Esophagus (tissue), 2 donors: Measurements from ENCODE around the gene CRACR2B. TPM values are rescaled to one million over a fixed set of nuclear protein-coding genes. Genes with fewer than 3 reads are reported as not detected.

ENCODE experiments used
- H3K27ac ChIP-seq, 2 donors: one replicate each; pipeline ENCODE4 v1.5.1; 2013; ENCODE audit warnings: low read depth in 2 of 2, mild to moderate bottlenecking in 2 of 2, inconsistent platforms in 1 of 2, low read length in 1 of 2, moderate library complexity in 1 of 2
- H3K27me3 ChIP-seq, 2 donors: one replicate each; pipeline ENCODE4 v1.6.1; 2013; ENCODE audit warnings: low read length in 2 of 2, control low read depth in 1 of 2, mild to moderate bottlenecking in 1 of 2; ENCODE audit not compliant: insufficient read depth in 2 of 2, control insufficient read depth in 1 of 2
- H3K36me3 ChIP-seq, 2 donors: one replicate each; pipeline ENCODE4 v1.6.1; 2013; ENCODE audit warnings: low read length in 1 of 2; ENCODE audit not compliant: control insufficient read depth in 2 of 2, insufficient read depth in 2 of 2
- H3K4me1 ChIP-seq, 2 donors: one replicate each; pipeline ENCODE4 v1.6.1; 2013; ENCODE audit warnings: low read length in 1 of 2; ENCODE audit not compliant: control insufficient read depth in 2 of 2, insufficient read depth in 2 of 2
- H3K4me3 ChIP-seq, 2 donors: one replicate each; pipeline ENCODE4 v1.5.1; 2013; ENCODE audit warnings: low read length in 2 of 2, mild to moderate bottlenecking in 2 of 2, low read depth in 1 of 2, moderate library complexity in 1 of 2
- H3K9me3 ChIP-seq, 2 donors: one replicate each; pipeline ENCODE4 v1.6.1; 2013; ENCODE audit warnings: mild to moderate bottlenecking in 2 of 2, low read depth in 1 of 2, low read length in 1 of 2, moderate library complexity in 1 of 2; ENCODE audit not compliant: control insufficient read depth in 2 of 2, insufficient read depth in 1 of 2
- WGBS, 2 donors: extraction: QIAGEN DNeasy Blood & Tissue Kit; methylation state at CpG; one replicate each; pipeline ENCODE4 v1.1.7; 2013; 5-methylcytosine and 5-hydroxymethylcytosine counted together
- polyA plus RNA-seq, 2 donors: library from polyadenylated mRNA; stranded (reverse); fragments of 200-250 nt; gene quantifications; one replicate each; pipeline ENCODE4 v1.2.3, GENCODE V29; 2013
- donor health status: healthy with polysubstance abuse.
- donor health status: Bipolar disorder and iron deficiency.

The CRACR2B gene
- polyA plus RNA-seq, 2 donors = 3.2 to 5.3 TPM

DNA sequence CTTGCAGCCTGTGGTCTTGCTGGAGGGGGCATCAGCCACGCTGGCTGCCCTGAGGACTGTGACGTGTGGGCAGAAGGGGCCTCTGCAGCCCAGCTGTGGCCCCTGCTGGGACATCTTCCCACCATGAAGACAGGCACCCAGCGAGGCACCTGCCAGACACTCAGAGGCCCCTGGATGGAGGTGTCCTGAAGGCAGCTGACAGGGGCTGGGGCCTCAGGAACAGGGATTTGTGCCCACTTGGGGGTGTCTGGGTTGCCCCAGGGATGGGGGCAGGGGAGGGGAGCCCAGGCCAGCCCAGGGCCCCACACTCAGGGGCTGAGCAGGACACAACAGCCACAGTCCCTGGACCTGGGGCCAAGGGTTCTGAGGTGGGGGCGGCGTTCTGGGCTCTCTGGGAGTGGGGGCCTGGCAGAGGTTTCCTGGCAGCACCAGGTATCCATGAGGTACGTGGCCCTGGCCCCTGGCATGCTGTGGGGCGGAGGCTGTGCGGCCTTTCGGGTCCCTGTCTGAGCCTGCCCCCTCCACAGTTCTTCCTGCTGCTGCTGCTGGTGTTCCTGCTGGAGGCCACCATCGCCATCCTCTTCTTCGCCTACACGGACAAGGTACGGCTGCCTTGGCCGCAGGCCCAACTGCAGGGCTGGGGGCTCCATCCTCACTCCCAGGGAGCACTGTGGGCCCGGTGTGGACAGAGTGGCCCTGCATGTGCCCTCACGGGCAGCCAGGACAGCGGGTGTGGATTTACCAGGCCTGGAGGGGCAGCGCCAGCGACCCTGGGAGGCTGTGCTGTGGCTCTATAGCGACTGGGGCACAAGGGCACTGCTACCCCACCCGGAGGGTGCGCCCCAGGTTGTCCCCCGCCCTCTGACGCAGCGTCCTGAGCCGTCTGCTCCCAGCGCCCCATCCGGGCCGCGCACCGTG is 36.5 kb downstream of the CRACR2B start:
- 80 to 86% methylated on average over 27 to 31 of the region's 31 CpGs for WGBS, 2 donors
- Histone ChIP-seq H3K4me1 (peaks cover 10 to 13% of the 10 kb centered on the region in 2 donors), H3K9me3 (no peaks in the 10 kb centered on the region), H3K4me3 (no peak overlapping the region), H3K36me3 (peaks cover 0 to 10% of the 10 kb centered on the region in 2 donors), H3K27me3 (no peaks in the 10 kb centered on the region), H3K27ac (no peak overlapping the region)

DNA sequence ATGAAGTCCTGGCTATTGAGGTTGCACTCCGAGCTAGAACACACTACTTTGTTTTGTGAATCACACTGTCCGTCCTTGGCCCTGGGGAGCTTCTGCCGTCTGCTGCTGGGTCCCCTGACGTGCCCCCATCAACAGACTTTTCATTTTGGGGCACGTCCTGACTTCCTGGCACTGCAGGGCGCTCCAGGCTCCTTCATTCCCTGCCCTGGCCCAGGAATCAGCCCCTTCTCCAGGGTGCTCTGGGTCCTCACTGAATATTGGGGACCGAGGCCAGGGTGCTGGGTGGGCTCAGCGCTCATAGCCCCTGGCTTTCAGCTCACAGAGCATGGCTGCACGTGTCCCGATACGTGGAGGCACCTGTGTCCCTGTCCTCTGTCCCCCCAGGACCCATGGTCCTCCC is 37.2 kb downstream of the CRACR2B start:
- Histone ChIP-seq H3K27me3 (no peaks in the 10 kb centered on the region), H3K4me1 (peaks cover 3 to 8% of the 10 kb centered on the region in 2 donors), H3K9me3 (no peaks in the 10 kb centered on the region), H3K27ac (no peak overlapping the region), H3K36me3 (peaks cover 0 to 12% of the 10 kb centered on the region in 2 donors), H3K4me3 (no peak overlapping the region)
- WGBS, 2 donors = 83 to 86% methylated on average over 10 of the region's 11 CpGs

DNA sequence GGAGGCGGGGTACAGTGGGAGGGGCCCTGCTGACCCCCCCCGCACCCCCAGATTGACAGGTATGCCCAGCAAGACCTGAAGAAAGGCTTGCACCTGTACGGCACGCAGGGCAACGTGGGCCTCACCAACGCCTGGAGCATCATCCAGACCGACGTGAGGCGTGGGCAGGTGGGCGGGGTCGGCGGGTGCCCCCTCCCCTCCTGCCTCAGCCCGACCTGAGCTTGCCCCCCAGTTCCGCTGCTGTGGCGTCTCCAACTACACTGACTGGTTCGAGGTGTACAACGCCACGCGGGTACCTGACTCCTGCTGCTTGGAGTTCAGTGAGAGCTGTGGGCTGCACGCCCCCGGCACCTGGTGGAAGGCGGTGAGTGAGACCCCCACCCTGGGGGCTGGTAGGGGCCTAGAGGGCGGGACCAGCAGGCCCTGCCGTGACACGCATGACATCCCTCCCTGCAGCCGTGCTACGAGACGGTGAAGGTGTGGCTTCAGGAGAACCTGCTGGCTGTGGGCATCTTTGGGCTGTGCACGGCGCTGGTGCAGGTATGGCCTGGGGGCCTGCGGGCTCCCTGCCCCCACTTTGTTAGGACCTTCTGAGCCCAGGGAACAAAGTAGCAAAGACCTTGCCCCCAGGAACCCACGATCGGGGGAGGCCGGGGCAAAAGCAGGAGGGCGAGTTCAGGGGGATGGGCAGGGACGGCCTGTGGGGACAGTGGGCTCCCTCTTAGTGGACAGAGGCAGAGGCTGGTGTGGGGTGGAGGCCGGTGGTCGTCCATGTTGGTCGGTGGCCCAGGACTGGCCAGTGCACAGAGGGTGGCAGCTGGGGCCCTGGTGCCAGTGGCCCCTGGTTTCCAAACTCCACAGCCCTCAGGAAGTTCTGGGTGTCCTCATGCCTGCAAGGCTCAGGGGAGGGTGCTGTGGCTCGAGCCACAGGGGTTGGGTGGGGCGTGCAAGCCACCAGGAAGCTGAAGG is 38.0 kb downstream of the CRACR2B start:
- Histone ChIP-seq H3K9me3 (no peaks in the 10 kb centered on the region), H3K4me3 (no peak overlapping the region), H3K36me3 (peaks cover 0 to 16% of the 10 kb centered on the region in 2 donors), H3K27ac (no peak overlapping the region), H3K4me1 (peaks cover 0 to 3% of the 10 kb centered on the region in 2 donors), H3K27me3 (no peaks in the 10 kb centered on the region)
- WGBS, 2 donors = 67 to 70% methylated on average over 41 of the region's 41 CpGs

DNA sequence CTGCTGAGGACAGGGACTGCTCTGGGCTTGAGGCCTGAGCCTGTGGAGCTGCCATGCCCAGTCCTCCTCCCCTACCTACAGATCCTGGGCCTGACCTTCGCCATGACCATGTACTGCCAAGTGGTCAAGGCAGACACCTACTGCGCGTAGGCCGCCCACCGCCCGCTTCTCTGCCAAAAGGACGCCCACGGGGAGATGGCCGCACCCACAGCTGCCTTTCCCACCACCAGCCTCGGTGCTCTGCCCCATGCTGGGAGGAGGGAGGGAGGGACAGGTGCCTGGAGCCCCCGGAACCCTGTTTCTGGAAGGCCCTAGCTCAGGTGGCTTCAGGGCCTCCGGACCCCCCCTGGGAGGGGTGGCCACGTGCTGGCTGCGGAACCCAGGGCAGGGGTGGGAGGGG is 38.8 kb downstream of the CRACR2B start:
- no peak overlapping the region for H3K4me3 ChIP-seq
- no peak overlapping the region for H3K27ac ChIP-seq
- peaks cover 0 to 3% of the 10 kb centered on the region in 2 donors for H3K4me1 ChIP-seq
- peaks cover 0 to 16% of the 10 kb centered on the region in 2 donors for H3K36me3 ChIP-seq
- 78 to 85% methylated on average over 14 of the region's 14 CpGs for WGBS, 2 donors
- no peaks in the 10 kb centered on the region for H3K27me3 ChIP-seq
- no peaks in the 10 kb centered on the region for H3K9me3 ChIP-seq

DNA sequence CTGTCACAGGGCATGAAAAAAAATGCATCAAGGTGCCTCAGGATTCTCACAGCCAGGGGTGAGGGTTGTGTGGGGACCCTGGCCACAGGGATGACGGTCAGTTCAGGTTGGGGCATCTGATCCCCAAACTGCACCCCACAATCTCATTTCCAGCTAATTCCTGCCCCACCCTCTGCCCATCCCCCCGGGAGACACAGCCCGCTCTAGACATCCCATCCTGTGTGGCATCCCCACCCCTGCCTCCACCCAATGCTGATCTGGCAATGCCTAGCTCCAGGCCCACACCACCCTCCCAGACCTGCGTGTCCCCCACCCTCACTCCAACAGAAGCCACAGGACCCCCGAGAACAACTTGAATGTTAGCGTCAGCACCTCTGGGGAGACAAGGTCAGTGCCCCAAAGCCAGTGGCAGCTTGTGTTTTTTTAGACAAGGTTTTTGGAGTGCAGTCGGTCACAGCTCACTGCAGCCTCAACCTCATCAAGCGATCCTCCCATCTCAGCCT is 40.2 kb downstream of the CRACR2B start:
- H3K36me3 ChIP-seq = peaks cover 0 to 16% of the 10 kb centered on the region in 2 donors
- WGBS, 2 donors = 80 to 85% methylated on average over 8 of the region's 8 CpGs

DNA sequence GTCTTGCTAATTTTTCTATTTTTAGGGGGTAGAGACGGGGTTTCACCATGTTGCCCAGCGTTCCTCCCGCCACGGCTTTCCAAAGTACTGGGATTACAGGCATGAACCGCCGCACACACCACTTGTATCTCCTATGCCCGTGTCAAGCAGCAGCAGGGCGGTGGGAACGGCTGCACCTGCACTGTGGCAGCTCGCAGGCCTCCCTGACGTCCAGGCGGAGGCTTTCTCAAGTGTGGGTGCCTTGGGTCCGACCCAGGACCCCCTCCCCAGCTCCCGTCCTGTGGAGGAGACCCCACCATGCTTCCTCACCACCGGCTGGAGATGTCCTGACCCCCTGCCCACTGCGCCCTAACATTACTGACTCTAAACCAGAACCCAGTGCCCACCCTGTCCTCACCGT is 40.7 kb downstream of the CRACR2B start:
- Histone ChIP-seq H3K4me1 (peaks cover 0 to 2% of the 10 kb centered on the region in 2 donors), H3K27ac (no peak overlapping the region), H3K36me3 (peaks cover 0 to 16% of the 10 kb centered on the region in 2 donors), H3K9me3 (no peaks in the 10 kb centered on the region), H3K27me3 (no peaks in the 10 kb centered on the region), H3K4me3 (no peak overlapping the region)
- WGBS, 2 donors = 86 to 90% methylated on average over 17 of the region's 17 CpGs

More for the DNA sequence above, 40.2 kb downstream of the CRACR2B start:
- Histone ChIP-seq H3K27ac (no peak overlapping the region), H3K4me3 (no peak overlapping the region), H3K27me3 (no peaks in the 10 kb centered on the region), H3K9me3 (no peaks in the 10 kb centered on the region), H3K4me1 (peaks cover 0 to 2% of the 10 kb centered on the region in 2 donors)

DNA sequence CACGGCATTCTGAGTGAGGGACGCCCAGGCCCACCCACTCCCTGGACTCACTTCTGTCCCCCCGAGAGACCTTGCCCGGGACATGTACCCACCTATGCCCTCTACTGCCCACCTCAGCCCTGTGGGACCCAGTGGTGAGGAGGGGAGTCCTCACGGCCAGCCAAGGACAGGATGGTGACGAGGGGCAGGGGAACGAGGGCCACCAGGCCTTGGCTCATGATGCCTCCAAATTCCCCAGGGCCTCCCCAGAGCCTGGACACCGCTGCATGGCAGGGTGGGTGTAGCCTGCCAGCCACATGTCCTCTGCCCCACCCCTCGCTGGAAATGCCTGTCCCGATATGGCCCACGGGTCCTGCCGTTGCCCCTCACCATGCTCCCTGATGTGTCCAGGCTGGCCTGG is 41.1 kb downstream of the CRACR2B start:
- Histone ChIP-seq H3K27ac (no peak overlapping the region), H3K4me1 (peaks cover 0 to 2% of the 10 kb centered on the region in 2 donors), H3K36me3 (peaks cover 0 to 16% of the 10 kb centered on the region in 2 donors), H3K27me3 (no peaks in the 10 kb centered on the region), H3K9me3 (no peaks in the 10 kb centered on the region), H3K4me3 (no peak overlapping the region)
- 88 to 94% methylated on average over 12 of the region's 12 CpGs for WGBS, 2 donors

DNA sequence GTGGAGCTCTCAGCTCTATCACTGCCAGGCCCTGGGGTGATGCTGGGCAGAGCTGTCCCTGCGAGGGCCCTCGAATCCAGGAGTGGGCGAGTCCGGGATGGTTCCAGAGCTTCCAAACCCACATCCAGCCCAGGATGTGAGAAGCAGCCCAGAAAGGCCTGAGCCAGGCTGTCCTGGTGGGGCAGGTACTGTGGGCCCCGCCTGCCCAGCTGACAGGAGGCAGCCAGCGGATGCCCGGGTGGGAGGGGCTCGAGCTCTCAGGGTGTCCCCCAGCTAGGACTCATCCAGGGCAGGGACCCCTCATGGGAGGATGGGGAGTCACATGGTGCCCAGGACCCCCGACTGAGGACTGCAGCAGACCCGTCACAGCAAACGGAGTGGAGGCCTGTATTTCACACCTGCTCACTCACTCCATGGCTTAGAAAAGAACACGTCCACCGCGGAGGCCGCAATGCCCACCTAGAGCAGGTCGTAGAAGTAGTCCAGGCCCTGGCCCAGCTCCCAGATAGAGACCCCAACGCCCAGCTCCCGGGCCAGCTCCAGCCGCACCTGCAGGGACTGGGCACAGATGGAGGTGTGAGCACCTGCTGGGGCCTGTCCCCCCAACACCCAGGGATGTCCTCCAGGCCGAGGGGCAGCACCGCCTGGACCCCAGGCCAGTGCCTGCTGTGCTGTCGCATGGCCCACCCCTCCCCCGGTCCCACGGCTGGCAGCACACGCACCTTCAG is 41.8 kb downstream of the CRACR2B start:
- peaks cover 0 to 2% of the 10 kb centered on the region in 2 donors for H3K4me1 ChIP-seq
- no peak overlapping the region for H3K27ac ChIP-seq
- H3K9me3 ChIP-seq = no peaks in the 10 kb centered on the region
- WGBS, 2 donors = 83 to 84% methylated on average over 25 of the region's 25 CpGs
- H3K36me3 ChIP-seq = peaks cover 0 to 16% of the 10 kb centered on the region in 2 donors
- H3K27me3 ChIP-seq = no peaks in the 10 kb centered on the region
- no peak overlapping the region for H3K4me3 ChIP-seq

DNA sequence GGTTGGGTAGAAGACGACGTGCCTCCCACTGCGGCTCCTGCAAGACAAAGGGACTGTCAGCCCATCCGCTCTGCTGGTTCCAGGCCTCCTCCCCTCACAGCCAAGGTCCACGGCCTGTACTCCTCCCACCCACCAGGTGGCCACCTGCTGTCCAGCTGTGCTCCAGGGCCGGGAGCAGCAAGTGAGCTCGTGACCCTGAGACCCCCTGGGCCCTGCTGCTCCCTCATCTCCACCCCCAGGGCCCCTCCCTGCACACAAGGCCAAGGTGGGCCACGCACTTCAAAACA is 42.4 kb downstream of the CRACR2B start:
- 69 to 74% methylated on average over 8 of the region's 8 CpGs for WGBS, 2 donors
- Histone ChIP-seq H3K4me1 (peaks cover 0 to 2% of the 10 kb centered on the region in 2 donors), H3K36me3 (peaks cover 0 to 16% of the 10 kb centered on the region in 2 donors), H3K9me3 (no peaks in the 10 kb centered on the region), H3K4me3 (no peak overlapping the region), H3K27ac (no peak overlapping the region), H3K27me3 (no peaks in the 10 kb centered on the region)
